CD4-positive, alpha-beta T cell treated with Interleukin-12 subunit alpha and Interleukin-12 subunit beta, for 1 hour (primary cell): Measurements from ENCODE around the gene MTCH2.
A peak's percentile ranks its signal among the peaks of the same experiment; 100 is the strongest.

Experiments
- DNase-seq: peaks from one replicate; pipeline ENCODE4 v3.0.0-alpha.2; 2020

MTCH2 gene

GRCh38 chr11:47589118-47589517 is 53.2 kb downstream of the MTCH2 start:
- DNase-seq = no peak

- no peak for DNase-seq
Observed at GRCh38 chr11:47587723-47588326, 54.5 kb downstream of the MTCH2 start.

GRCh38 chr11:47587039-47587716 is 55.2 kb downstream of the MTCH2 start:
- DNase-seq = no peak

GRCh38 chr11:47586098-47586855 is 56.1 kb downstream of the MTCH2 start, which contains the start of gene FAM180B:
Gene FAM180B, plus strand, starts transcription at chr11:47586678. Its CDS starts 91 bp downstream, at chr11:47586769.
- no peak for DNase-seq

GRCh38 chr11:47583844-47584243 is 58.5 kb downstream of the MTCH2 start:
- DNase-seq = no peak

- peak; percentile 91 for DNase-seq
Observed at GRCh38 chr11:47578524-47579494, 63.5 kb downstream of the MTCH2 start, which contains the start of the genes KBTBD4 and NDUFS3. Gene KBTBD4, minus strand, starts transcription at chr11:47578970. Its CDS starts 19 bp downstream, at chr11:47578951. Gene NDUFS3, plus strand, starts transcription at chr11:47579074. Its CDS starts 18 bp downstream, at chr11:47579092.

GRCh38 chr11:47577460-47578041 is 64.8 kb downstream of the MTCH2 start:
- no peak for DNase-seq

GRCh38 chr11:47573321-47573720 is 69.0 kb downstream of the MTCH2 start:
- DNase-seq = no peak

GRCh38 chr11:47572715-47573255 is 69.6 kb downstream of the MTCH2 start:
- DNase-seq = no peak

- no peak for DNase-seq
Observed at GRCh38 chr11:47571895-47572294, 70.5 kb downstream of the MTCH2 start.

- no peak for DNase-seq
Observed at GRCh38 chr11:47571357-47571729, 71.0 kb downstream of the MTCH2 start.

- DNase-seq = no peak
Observed at GRCh38 chr11:47570651-47571356, 71.6 kb downstream of the MTCH2 start.

GRCh38 chr11:47569646-47570045 is 72.7 kb downstream of the MTCH2 start:
- no peak for DNase-seq
